NCI-H748 (cell line): ENCODE data around the gene CCM2.

Experiments used
- DNase-seq: peaks from one replicate; lab custom pipeline; 2025; ENCODE audit not compliant: unreplicated experiment; lab: John Stamatoyannopoulos, UW

The CCM2 gene

DNA sequence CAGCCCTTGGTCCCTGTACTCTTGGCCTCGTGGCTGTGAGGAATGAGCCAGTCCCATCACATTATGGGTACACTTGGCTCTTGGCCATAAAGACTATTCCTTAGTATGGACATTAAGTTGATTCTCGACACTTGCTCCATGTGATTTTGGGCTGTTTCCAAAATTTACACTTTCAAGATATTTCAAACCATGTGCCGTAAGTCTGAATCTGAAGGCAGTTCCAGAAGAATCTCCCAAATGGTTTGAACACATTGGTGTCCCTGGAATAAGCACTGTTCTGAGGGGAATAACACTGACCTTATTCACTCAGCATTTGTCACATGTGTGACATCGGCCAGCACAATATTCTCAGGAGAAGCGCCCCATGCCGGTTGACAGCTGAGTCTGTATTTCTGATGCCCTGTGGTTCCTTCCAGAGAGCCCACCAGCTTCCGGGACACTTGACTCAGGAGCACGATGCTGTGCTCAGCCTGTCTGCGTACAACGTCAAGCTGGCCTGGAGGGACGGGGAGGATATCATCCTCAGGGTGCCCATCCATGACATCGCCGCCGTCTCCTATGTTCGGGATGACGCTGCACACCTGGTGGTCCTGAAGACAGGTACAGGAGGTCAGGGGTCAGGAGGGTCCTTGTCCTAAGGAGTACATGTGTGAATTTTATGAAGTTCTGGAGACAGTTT is 64.2 kb downstream of the CCM2 start:
- DNase-seq: no peak

DNA sequence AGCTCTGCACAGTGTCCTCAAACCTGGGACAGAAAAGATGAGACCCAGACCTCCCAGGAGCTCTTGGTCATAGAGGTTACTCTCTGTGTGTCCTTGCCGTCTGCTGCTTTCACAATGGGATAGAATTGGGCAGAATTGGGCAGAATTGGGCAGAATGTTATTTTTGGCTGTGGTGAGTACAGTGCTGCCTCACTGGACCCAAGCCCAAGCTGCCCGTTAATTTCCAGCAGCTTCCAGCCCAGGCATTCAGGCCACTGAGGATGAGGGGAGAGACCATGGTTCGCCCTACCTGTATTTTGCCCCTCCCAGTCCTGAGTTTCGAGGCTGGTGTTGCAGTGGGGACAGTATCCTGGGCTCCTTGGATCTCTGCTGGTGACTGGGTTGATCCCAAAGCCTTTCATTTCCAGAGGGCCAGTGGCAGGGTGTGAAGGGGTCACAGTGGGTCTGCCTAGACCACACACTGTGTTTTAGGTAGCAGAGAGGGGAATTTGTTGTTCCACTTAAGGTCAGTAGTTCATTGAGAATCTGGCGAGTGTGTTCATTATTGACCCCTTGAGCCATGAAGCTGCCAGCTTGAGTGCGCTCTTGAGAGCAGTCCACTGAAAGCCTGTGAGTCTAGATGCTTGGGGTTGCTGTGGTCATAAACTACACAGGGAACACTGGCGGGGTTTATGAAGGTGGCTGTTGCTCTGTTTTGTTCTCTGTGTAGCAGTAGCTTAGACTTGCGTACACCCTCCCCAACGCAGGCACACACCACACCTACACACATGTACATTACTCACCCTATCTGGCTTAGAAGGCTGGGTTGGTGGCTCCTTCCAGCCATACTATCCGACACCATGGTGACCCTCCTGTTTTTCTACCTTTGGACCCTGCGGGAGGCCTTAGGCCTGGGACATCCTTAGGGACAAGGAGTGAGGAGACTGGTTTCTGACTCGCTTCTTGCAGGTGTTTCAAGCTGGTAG is 65.3 kb downstream of the CCM2 start:
- no peak for DNase-seq

- DNase-seq: no peak
These were observed 66.4 kb downstream of the CCM2 start for GRCh38 chr7:45066409-45066808.

DNA sequence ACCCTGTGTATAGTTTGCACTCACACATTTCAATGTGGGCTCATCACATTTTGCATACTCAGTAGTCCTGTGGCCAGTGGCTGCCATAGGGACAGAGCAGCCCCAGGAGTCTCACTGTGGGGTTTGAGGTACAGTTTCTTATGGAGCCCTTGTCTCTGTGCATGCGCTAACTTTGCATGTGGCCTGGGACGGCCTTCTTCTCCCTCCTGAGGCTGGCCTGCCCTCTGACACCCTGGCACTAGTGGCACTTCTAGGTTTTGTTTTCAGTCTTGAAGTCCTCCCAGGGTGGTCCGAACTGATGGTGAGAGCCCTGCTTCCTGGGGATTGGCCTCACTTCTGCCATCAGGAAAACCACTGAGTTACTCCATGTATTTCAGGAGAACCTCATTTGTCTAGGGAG is 67.6 kb downstream of the CCM2 start:
- no peak for DNase-seq

DNA sequence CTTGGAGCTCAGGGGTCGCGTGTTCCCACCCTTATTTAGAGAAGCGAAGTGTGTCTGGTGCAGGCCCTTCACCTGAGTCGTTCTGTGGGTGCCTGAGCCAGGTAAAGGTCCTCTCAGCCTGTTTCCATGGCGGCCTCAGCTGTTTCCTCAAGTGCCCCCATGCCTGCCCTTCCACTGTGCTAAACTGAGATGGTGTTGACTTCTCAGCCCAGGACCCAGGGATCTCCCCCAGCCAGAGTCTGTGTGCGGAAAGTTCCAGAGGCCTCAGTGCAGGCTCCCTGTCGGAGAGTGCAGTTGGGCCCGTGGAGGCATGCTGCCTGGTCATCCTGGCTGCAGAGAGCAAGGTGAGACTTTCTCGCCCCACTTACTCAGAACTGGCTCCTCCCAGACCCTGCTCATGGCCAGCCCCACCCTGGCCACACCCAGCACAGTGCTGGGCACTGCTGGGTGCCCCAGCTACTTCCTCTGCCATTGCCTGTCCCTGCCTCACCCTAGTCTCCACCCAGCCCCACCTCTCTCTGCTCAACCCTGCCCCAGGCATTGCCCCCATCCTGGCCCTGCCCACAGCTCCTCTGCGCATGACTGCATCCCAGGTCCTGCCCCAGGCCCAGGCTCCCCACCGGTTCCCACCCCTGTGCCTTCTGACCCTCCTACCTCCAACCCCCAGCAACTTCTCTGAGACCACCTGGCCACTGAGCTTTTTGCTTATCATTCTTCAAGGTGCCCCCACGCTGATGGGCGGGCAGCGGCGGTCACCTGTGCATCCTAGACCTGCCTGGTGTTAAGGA is 68.4 kb downstream of the CCM2 start:
- DNase-seq: no peak

GRCh38 chr7:45069444-45070253 is 69.6 kb downstream of the CCM2 start:
- DNase-seq: no peak

- no peak for DNase-seq
These were observed 70.2 kb downstream of the CCM2 start for GRCh38 chr7:45070254-45070642.

GRCh38 chr7:45071528-45071927 is 71.5 kb downstream of the CCM2 start:
- no peak for DNase-seq

- DNase-seq: no peak
These were observed 72.4 kb downstream of the CCM2 start for GRCh38 chr7:45072131-45073030.

DNA sequence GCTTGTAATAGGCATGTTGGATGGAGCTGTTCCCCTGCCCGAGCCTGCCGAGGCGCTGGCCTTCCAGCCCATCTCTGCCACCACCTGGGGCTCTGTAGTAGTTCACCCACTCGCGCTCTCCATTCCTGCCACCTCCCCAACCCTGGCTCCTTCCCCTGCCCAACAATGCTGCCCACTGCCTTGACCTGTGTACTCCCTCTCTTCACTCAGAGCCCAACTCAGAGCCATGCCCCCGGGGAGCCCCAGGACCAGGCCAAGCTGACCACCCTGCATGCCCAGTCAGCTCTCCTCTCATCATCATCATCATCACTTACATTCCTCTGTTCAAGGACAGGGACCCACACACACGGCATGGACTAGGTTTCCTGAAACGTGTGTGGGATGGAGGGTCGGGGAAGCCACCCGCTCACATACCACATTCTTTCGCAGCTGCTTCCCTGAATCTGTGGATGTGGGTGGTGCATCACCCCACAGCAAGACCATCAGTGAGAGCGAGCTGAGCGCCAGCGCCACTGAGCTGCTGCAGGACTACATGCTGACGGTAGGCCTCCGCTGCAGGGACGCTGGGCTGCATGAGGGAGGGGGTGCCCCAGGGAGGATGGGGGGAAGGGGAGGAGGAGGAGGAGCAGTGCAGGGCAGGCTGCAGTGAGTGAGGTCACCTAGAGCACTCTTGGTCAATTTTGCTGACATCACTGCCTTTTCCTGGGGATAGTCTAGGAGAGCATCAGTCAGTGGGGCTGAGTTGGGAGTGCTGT is 73.2 kb downstream of the CCM2 start:
- no peak for DNase-seq

DNA sequence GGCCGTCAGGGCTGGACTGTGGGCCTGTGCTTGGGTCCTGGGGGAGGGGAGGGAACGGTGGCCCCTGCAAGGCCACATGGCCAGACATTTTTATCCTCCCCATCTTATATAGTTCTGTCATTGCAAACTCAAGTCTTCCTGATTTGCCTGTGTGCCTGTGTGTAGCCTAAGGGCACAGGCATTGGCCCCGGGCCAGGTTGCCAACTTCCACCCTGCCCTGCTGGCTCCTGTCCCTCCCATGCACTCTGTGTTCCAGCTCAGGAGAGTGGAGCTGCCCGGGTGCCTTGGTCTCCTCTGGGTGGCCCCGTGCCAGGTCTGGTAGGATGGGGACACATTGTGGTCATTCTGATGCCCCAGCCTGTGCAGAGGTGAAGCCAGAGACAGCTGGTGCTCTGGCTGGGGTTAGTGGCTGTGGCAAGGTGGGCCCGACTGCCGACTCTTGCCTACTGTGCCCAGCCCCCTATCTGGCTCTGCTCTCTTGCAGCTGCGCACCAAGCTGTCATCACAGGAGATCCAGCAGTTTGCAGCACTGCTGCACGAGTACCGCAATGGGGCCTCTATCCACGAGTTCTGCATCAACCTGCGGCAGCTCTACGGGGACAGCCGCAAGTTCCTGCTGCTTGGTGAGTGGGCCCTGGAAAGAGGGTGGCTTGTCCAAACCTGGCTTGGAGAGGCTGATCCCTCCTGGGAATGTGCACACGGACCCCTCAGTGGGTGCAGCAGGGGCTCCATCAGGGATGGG is 74.0 kb downstream of the CCM2 start:
- no peak for DNase-seq

DNA sequence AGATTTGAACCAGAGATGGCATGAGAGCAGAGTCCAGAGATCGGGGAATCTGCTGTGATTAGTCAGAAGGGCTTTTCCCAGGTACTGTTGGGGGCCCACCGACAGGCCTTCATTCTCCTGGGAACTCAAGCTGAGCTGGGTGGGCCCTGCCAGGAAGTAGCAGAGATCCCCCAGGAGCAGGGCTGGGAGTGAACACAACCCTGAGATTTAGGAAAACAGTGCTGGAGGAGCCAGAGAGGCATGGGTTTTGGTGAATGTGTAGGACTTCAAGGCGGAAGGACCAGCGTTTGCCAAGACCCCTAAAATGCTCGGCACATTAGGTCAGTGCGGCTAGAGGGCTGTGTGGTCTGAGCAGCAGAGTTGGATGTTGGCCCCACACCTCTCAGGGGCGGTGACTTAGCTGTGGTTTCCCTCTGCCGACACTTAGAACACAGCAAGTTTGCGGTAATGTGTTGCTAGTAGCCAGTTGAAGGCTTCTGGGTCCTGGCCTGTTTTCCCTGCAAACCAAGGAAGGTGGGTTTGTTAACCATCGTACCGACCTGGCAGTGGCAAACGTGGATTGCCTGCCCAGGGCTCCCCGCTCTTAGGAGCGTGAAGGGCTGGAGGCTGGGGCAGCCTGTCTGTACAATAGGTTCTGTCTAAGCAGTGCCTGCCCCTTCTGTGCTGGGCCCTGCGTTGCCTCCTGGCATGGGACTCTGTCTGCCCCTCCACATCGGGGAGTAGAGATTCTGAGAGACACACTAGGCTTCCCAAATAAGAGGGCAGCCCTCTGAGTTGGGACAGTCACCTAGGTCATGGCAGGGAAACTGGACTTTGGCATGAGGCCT is 74.7 kb downstream of the CCM2 start:
- no peak for DNase-seq

DNA sequence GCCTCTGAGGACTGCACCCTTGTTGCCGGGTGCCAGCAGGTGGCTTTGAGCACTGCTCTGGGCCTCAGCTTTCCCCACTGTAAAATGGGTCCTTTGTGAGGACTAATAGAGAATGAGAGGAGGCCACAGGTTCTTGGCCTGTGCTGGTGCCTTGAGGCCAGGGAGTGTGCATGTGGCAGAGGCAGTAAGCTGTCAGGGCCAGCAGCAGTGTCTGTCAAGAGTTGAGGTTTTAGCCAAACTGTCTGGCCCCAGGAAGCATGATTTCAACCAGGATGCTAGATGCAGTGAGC is 75.3 kb downstream of the CCM2 start:
- no peak for DNase-seq

GRCh38 chr7:45075871-45076796 is 76.1 kb downstream of the CCM2 start:
- no peak for DNase-seq

DNA sequence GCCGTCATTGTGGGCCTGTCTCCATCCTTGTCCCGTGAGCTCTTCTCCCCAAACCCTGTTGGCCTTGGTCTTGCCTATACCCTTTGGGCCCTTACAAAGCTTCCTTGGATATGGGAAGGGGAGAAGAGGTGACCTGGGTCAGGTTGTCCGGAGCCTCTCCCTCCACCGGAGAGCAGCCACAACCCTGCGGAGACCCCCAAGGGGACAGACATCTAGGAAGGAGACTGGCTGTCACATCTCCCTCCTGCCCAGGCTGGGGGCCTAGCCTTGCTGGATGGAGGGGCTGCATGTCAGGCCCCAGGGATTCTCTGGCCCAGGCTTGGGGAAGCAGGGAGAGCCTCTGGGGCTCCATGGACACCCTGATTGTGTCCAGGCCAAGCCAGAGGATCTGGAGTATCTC is 76.9 kb downstream of the CCM2 start:
- no peak for DNase-seq

DNA sequence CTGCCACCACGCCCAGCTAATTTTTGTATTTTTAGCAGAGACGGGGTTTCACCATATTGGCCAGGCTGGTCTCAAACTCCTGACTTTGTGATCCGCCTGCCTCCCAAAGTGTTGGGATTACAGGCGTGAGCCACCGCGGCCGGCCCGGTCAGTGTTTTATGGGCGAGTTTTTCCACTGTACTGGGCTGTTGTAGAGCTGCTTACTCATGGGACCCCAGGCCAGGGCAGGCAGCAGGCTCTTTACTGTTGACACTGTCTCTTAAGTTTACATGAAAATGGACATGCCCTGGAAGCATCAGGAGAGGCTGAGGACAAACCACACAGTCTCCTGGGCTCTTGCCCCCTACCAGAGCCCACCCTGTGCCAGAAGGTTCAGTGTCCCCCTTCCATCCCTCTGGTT is 77.6 kb downstream of the CCM2 start:
- DNase-seq: no peak
